ENCODE data around the gene RAB18.

RAB18 gene

GRCh38 chr10:27504007-27504807 is at the start of gene RAB18:
TSS of gene RAB18 (plus strand) at chr10:27504304. CDS start at chr10:27504370, 66 bp downstream.
- no peak for TF ChIP-seq CTCF (IDR thresholded peaks at IDR 0.05; ENCODE audit: low read depth, low read length)
- no peak for TF ChIP-seq EZH2phosphoT487 (IDR thresholded peaks at IDR 0.05; ENCODE audit: low read depth)
- no peaks in the 10 kb centered on the region for H3K9me3 ChIP-seq (ENCODE audit: insufficient read depth, low read length)
- H3K9ac ChIP-seq (ENCODE audit: low read length), result peak within 1 kb of the TSS; percentile 72
- H3K4me3 ChIP-seq (ENCODE audit: low read length), result peak within 1 kb of the TSS; percentile 91
- H3K27me3 ChIP-seq (ENCODE audit: low read depth, low read length), result no peaks in the 10 kb centered on the region
- H3K4me2 ChIP-seq (ENCODE audit: low read length), result peak within 1 kb of the TSS; percentile 90
- peaks cover 15% of the 10 kb centered on the region for H4K20me1 ChIP-seq (ENCODE audit: insufficient read depth, low read length)
- H3K79me2 ChIP-seq (ENCODE audit: low read length), result peaks cover 50% of the 10 kb centered on the region
- H2AFZ ChIP-seq (ENCODE audit: low read depth, low read length), result peak within 1 kb of the TSS; percentile 97
- H3K27ac ChIP-seq (ENCODE audit: low read length), result peak within 1 kb of the TSS; percentile 60
- H3K36me3 ChIP-seq (replicated peaks; ENCODE audit: low read depth, low read length), result no peaks in the 10 kb centered on the region
- H3K4me1 ChIP-seq (ENCODE audit: low read length), result peaks cover 8% of the 10 kb centered on the region

- H3K27me3 ChIP-seq (ENCODE audit: low read depth, low read length), result no peaks in the 10 kb centered on the region
- no peaks in the 10 kb centered on the region for H3K9me3 ChIP-seq (ENCODE audit: insufficient read depth, low read length)
- no peaks in the 10 kb centered on the region for H3K4me1 ChIP-seq (ENCODE audit: low read length)
- H2AFZ ChIP-seq (ENCODE audit: low read depth, low read length), result no peak overlapping the region
- no peak overlapping the region for H3K4me2 ChIP-seq (ENCODE audit: low read length)
- TF ChIP-seq CTCF (IDR thresholded peaks at IDR 0.05; ENCODE audit: low read depth, low read length) (no peak), EZH2phosphoT487 (IDR thresholded peaks at IDR 0.05; ENCODE audit: low read depth) (no peak)
- H4K20me1 ChIP-seq (ENCODE audit: insufficient read depth, low read length), result no peaks in the 10 kb centered on the region
- no peak overlapping the region for H3K9ac ChIP-seq (ENCODE audit: low read length)
- H3K27ac ChIP-seq (ENCODE audit: low read length), result no peak overlapping the region
- no peaks in the 10 kb centered on the region for H3K36me3 ChIP-seq (replicated peaks; ENCODE audit: low read depth, low read length)
- no peak overlapping the region for H3K4me3 ChIP-seq (ENCODE audit: low read length)
- H3K79me2 ChIP-seq (ENCODE audit: low read length), result no peaks in the 10 kb centered on the region
Measured at GRCh38 chr10:27454837-27455236, 49.3 kb upstream of the RAB18 start.

GRCh38 chr10:27457261-27457945 is 46.7 kb upstream of the RAB18 start:
- Histone ChIP-seq H3K9me3 (ENCODE audit: insufficient read depth, low read length) (no peaks in the 10 kb centered on the region), H2AFZ (ENCODE audit: low read depth, low read length) (no peak overlapping the region), H3K4me2 (ENCODE audit: low read length) (no peak overlapping the region), H3K4me1 (ENCODE audit: low read length) (no peaks in the 10 kb centered on the region), H4K20me1 (ENCODE audit: insufficient read depth, low read length) (no peaks in the 10 kb centered on the region), H3K36me3 (replicated peaks; ENCODE audit: low read depth, low read length) (no peaks in the 10 kb centered on the region), H3K79me2 (ENCODE audit: low read length) (no peaks in the 10 kb centered on the region), H3K27ac (ENCODE audit: low read length) (no peak overlapping the region), H3K4me3 (ENCODE audit: low read length) (no peak overlapping the region), H3K9ac (ENCODE audit: low read length) (no peak overlapping the region), H3K27me3 (ENCODE audit: low read depth, low read length) (no peaks in the 10 kb centered on the region)
- TF ChIP-seq EZH2phosphoT487 (IDR thresholded peaks at IDR 0.05; ENCODE audit: low read depth) (no peak), CTCF (IDR thresholded peaks at IDR 0.05; ENCODE audit: low read depth, low read length) (no peak)

GRCh38 chr10:27457966-27458365 is 46.1 kb upstream of the RAB18 start:
- Histone ChIP-seq H3K27me3 (ENCODE audit: low read depth, low read length) (no peaks in the 10 kb centered on the region), H3K4me2 (ENCODE audit: low read length) (no peak overlapping the region), H3K9ac (ENCODE audit: low read length) (no peak overlapping the region), H3K4me1 (ENCODE audit: low read length) (no peaks in the 10 kb centered on the region), H3K27ac (ENCODE audit: low read length) (no peak overlapping the region), H3K36me3 (replicated peaks; ENCODE audit: low read depth, low read length) (no peaks in the 10 kb centered on the region), H4K20me1 (ENCODE audit: insufficient read depth, low read length) (no peaks in the 10 kb centered on the region), H3K79me2 (ENCODE audit: low read length) (no peaks in the 10 kb centered on the region), H3K4me3 (ENCODE audit: low read length) (no peak overlapping the region), H3K9me3 (ENCODE audit: insufficient read depth, low read length) (no peaks in the 10 kb centered on the region), H2AFZ (ENCODE audit: low read depth, low read length) (no peak overlapping the region)
- TF ChIP-seq CTCF (IDR thresholded peaks at IDR 0.05; ENCODE audit: low read depth, low read length) (no peak), EZH2phosphoT487 (IDR thresholded peaks at IDR 0.05; ENCODE audit: low read depth) (no peak)

Measured in OCI-LY3 (cell line).